Activated CD8-positive, alpha-beta memory T cell treated with anti-CD3 and anti-CD28 coated beads, Interleukin-2, amount 50 U/mL, for 24 hours (primary cell): ENCODE measurements around the gene INO80.
"Not testable (repeated sequence)": the region's sequence is repeated elsewhere in the genome, so short reads cannot be mapped to it uniquely, and the experiment has no call there.

Source experiments
- DNase-seq: peaks from one replicate; pipeline ENCODE4 v3.0.0-alpha.2; 2020; ENCODE audit errors: extremely low read depth

INO80 gene

DNA sequence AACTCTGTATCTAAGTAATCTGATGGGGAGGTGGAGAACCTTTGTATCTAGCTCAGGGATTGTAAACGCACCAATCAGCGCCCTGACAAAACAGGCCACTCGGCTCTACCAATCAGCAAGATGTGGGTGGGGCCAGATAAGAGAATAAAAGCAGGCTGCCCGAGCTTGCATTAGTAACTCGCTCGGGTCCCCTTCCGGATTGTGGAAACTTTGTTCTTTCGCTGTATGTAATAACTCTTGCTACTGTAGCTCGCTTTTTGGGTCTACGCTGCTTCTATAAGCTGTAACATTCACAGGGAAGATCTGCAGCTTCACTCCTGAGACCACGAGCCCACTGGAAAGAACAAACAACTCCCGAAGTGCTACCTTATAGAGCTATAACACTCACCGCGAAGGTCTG, 153.8 kb downstream of the INO80 start:
- DNase-seq: not testable (repeated sequence)

DNA sequence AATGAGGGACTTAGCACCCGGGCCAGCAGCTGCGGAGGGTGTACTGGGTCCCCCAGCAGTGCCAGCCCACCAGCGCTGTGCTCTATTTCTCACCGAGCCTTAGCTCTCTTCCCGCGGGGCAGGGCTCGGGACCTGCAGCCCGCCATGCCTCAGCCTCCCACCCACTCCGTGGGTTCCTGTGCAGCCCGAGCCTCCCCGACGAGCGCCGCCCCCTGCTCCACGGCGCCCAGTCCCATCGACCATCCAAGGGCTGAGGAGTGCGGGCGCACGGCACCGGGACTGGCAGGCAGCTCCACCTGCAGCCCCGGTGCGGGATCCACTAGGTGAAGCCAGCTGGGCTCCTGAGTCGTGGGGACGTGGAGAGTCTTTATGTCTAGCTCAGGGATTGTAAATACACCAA, 154.3 kb downstream of the INO80 start:
- DNase-seq: not testable (repeated sequence)

DNA sequence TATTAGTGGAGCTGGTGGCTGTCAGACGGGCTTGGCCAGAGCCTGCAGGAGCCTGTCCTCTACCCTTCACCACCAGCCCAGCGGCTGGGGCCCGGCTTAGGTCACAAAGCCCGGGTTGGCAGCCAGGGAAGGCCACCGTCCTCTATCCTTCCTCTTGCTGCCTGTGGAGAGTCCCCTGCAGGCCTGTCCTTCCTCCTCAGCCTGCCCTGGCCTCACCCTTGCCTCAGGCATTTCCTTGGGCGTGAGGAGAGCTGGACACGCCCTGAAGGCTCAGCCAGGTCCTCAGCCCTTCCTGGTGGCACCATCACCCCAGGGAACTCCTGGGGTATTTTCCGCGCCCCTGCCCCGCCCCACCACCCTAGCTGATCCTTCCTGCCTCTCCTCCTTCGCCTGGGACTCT, 155.2 kb downstream of the INO80 start:
- DNase-seq: no peak

DNA sequence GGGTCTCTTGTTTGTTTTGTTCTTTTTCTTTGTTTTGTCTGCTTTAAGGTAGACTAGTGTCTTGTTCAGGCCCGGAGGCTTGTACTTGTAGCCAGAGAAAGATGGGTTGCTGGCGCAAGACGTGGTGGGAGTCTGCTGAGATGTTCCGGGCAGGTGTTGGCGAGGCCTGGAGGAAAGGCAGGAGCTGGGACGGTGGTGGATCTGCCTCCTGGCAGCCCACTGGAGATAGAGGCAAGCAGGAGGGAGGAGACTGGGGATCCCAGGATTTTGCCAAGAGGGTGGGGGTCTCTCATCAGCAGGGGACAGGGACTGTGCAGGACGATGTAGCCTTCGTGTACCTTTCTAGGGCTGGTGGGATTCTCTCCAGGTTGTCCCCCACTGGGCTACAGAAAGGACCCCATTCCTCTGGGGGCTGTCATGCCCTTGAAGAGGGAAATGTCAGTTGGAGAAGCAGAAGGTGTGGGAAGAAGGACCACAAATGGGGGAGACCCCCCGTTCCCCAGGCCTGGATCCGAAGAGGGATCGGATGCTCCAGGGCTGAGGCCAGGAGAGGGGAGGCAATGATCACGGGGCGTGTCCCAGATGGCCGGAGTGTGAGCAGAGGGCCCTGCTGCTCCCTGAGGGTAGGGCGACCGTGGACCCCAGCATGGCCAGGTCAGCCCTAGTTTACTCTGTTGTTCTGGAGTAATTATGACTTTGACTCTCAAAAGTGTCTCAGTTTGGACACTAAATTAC, 155.8 kb downstream of the INO80 start:
- no peak for DNase-seq

DNA sequence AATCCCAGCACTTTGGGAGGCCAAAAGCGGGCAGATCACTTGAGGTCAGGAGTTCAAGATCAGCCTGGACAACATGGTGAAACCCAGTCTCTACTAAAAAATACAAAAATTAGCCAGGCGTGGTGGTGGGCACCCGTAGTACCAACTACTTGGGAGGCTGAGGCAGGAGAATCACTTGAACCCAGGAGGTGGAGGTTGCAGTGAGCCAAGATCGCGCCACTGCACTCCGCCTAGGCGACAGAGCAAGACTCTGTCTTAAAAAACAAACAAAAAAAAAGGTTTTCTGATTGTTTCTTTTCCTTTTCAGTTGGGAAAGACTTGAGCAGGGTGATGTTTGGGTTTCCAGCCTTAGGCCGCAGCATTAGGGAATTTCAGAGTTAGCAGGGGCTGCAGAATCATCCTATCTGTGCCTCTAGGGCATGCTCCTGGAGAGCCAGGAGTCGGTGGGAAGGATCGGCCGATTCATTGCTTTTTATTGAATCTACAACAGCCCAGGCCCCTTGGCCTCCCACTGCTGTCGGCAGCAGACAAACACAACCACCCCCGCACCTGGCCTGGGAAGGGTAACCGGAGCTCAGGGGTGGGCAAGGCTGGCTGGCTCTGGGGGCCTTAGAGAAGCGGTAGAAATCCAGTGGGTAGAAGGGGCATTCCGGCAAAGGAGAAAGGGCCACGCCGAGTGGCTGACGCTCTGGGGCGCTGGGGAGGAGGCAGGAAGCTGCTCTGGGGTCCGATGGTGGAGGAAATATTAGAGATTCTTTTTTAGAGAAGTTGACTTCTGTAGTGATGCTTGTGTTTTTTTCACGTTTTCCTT, 156.5 kb downstream of the INO80 start:
- no peak for DNase-seq

DNA sequence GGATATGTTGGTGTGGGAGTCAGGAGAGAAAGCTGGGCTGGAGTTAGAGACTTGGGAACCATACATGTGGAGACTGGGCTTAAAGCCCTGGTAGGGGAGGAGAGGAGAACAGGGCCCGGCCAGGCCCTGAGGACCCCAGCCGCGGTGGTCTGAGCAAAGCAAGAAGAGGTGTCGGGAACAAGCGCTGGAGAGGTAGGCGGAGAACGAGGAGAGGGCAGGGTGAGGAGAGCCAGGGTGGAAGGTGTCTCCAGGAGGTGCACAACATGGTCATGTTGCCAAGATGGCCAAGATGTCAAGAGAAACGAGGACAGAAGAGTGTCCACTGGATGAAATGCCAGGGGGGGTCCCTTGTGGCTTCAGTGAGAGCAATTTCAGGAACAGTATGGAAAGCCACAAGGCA, 157.4 kb downstream of the INO80 start:
- DNase-seq: no peak

DNA sequence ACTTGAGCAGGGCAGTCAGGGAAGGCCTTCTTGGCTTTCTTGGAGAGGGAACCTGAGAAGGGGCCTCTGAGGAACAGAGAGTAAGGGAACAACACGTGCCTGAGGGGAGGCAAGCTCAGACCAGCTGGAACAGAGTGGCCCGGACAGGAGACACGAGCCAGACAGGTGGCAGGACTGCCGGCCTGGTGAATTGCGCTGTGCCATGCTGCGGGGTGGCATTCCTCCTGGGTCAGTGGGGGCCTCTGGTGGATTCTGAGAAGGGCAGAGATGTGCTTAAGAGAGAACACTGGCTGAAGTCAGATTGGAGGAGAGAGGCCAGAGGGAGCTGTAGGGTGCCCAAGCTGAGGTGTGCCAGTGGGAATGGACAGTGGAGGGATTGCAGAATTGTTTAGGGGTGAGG, 157.9 kb downstream of the INO80 start:
- no peak for DNase-seq

DNA sequence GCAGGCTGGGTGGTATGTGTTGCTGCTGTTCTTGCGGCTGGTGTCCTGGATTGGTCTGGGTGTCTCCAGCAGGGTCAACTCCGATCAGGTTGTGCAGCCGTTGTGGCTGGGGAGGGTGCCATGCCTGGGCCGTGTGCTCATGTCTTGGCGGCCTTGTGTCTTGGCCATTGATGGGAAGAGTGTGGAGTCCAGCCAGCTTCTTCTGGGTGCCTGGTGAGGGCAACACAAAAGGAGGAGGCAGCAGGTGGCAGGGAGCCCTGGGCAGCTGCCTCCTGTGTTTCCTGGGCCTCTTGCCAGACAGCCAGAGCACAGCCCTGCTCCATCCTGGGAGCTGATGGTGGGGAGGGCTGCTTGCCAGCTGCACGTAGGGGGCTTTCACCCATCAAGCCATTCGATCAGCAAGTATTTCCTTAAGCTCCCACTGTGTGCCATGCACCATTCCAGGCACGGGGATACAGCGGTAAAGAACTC, 158.5 kb downstream of the INO80 start:
- no peak for DNase-seq

DNA sequence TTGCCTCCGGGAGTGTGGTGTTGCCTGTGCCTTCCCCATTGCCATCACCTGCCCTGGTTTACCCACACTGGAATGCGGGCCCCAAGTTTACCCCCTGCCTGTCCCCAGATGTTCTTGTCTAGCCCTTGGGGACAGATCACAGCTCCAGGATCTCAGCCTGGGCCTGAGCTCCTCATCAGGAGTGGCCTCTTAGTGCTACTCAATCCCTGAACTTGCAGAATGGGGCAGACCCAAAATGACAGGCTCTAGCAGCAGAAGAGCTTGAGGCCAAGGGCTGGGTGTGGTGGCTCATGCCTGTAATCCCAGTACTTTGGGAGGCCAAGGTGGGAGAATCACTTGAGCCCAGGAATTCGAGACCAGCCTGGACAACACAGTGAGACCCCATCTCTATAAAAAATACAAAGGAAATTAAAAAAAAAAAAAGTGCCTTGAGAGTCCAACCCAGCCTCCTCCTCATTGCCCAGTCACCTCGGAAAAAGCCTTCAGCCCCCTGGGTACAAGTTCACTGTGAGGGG, 159.0 kb downstream of the INO80 start:
- no peak for DNase-seq

DNA sequence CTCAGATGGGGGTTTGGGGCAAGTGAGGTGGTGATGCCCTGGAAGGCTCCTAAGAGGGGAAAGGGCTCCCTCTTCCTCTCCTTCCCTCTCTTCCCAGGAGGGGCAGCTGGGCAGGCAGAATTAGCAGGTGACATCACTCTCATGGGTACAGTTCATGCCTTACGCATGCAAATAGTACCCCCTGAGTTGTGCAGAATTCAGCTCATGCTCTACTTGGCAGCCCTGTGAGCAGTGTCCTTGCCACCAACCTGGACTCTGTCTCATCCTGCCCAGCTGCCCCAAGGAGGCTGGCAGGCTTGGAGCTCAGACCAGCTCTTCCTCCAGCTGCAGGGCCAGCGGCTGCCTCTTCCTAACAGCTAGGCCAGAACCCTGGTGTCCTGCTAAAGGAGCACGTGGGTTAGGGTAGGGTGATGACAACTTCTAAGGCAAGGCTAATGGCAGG, 159.5 kb downstream of the INO80 start:
- no peak for DNase-seq

DNA sequence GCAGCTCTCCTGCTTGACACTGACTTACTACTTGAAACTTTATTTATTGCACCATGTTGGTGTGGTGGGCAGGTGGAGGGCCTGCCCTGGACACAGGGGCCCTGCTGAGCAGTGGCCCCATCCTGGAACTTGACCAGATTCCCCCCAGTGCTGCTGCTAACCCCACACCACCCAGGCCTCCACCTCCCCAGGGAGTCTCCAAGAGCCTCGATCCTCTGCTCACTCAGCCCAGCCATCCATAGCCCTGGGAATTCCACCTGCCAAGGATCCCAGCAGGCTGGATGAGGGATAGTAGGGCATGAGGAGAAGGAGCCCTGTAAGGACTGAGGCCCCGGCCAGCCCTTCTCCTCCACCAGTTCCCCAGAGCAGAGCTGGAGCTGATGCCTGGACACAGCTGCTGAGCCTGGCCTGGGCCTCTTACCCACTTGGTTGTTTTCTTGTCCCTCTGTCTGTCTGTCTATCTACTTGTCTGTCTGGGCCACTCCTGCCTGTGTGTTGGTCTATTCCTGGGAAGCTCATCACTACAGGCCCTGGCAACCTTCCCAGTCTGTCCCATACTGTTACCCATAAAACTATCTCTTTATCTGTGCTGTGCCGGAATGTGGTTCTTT, 160.0 kb downstream of the INO80 start:
- DNase-seq: no peak

DNA sequence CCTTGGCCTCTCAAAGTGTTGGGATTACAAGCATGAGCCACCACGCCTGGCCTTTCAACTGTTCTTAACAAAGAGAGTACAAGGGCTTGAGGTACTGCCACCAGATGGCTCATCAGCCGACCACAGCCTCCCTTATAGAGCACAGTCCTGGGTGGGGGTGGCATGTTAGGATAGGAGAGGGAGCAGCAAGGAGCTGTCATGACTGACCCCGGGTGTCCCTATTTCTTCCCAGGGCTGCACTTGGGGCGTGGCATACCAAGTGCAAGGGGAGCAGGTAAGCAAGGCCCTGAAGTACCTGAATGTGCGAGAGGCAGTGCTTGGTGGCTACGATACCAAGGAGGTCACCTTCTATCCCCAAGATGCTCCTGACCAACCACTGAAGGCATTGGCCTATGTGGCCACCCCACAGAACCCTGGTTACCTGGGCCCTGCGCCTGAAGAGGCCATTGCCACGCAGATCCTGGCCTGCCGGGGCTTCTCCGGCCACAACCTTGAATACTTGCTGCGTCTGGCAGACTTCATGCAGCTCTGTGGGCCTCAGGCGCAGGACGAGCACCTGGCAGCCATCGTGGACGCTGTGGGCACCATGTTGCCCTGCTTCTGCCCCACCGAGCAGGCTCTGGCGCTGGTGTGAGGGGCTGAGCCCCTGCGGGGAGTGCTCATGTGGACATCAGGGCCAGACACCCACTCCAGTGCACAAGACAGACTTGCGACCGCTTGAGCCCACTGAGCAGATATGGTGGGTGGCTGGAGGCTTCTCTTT, 160.8 kb downstream of the INO80 start:
- DNase-seq: no peak

DNA sequence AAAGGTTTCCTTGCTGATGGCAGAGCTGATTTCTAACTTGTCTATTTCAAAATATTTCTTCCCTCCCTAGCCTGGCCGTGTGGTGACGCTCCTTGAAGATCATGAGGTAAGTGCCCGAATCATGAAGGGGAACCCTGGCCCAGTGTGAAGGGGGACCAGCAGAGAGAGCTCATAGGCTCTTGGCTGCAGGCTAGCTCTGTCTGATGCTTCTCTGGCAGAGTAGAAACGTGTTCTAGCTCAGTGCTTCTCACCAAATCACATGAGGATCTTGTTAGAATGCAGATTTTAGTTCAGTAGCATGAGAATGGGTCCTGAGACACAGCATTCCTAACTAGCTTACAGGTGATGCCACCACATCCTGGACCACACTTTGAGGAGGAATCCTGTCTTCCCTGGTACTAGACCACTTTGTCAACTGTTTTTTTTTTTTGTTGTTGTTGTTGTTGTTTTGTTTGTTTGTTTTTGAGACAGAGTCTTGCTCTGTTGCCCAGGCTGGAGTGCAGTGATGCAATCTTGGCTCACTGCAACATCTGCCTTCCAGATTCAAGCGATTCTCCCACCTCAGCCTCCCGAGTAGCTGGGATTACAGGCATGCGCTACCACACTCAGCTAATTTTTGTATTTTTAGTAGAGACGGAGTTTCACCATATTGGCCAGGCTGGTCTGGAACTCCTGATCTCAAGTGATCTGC, 161.8 kb downstream of the INO80 start:
- DNase-seq: not testable (repeated sequence)

DNA sequence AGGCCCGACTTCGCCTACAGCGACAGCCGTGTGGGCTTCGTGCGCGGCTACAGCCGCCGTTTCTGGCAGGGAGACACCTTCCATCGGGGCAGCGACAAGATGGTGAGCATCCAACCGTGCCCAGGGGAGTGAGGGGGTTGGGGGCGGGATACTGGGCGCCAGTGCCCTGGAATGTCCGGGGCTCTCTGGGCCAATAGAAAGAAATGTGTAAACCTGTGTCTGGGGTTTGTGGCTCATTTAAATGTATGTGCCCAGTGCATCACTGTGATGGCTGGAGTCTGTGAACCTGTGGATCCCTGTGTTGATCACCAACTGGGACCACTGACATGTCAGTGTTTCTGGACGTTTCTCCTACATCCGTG, 162.4 kb downstream of the INO80 start:
- no peak for DNase-seq

DNA sequence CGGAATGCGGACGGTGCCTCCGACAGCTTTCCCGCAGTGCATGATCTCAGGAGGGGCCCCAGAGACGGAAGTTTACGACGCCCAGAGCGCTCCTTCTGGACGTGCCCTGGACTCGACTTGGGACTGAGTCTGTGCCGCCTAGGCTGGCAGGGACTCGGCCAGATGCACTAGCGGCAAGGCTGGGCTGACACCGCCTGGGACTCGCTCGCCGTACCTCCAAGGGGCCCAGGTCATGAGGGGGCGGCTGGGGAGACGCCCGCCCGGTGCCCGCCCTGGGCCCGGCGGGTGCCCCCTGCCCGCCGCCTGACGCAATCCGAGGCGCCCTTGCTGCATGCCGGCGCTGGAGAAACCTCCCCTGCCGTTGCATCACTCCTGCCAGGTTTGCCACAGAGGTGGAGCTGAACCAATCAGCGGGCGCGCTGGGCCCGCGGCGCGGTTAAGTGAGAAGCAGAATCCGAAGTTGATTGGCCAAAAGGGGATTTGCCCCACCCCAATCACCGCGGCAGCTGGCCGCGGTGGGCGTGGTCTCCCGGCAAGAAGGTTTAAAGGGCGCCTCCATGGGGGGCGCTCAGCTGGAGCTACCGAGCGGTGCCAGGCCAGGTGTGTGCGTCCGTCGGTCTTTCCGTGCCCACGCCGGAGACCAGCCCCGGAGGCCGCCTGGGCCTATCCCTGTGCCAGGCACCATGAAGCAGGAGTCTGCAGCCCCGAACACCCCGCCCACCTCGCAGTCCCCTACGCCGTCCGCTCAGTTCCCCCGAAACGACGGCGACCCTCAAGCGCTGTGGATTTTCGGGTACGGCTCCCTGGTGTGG, 163.0 kb downstream of the INO80 start, which contains the start of gene CHAC1:
Gene CHAC1, plus strand, starts transcription at position 571 of the 812 bp plus-strand sequence. Its CDS starts 113 bp downstream, at position 684.
- peak; percentile 90 for DNase-seq

DNA sequence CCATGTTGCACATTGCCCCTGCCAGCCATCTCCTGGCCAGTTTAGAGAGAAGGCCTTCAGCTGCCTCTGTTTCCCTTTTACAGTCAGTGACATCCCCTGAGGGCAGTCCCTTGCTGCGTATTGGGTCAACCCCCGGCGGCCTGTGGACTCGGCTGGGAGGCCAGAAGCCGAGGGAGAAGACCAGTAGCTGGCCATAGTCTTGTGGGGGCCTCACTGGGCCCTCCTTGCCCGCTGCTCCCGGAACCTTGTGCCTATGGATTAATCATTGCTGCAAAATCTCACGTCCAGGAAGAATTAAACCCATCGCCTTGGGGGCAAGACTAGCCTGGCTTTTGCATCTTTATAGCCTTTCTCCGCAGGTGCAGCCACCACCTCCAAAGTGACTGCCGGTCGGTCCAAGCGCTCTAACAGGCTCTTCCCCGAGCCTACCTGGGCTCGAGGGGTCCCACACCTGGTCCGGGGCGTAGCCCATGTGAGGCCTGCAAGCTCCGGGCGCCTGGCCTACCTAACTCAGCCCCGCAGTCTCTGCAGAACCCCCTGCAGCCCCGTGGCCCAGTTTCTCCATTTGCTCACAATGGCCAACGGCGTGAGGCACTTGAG, 163.7 kb downstream of the INO80 start:
- no peak for DNase-seq

DNA sequence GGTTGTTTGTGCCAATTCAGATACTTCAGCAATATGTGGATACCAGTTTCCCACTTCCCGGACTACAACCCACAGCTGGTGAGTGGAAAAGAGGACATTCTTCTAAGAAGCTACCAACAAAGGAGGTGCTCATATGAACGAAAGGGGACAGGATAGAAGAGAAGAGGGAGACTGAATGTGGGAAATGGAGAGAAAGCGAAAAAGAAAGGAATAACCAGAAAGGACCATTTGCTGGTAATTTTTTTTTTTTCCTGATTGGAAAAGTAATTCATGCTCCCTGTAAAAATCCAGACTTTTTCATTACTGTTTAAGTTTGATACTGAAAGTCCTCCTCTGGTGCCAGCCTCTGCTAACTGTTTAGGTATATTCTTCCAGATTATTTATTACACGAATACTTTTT, 164.3 kb downstream of the INO80 start:
- DNase-seq: no peak

DNA sequence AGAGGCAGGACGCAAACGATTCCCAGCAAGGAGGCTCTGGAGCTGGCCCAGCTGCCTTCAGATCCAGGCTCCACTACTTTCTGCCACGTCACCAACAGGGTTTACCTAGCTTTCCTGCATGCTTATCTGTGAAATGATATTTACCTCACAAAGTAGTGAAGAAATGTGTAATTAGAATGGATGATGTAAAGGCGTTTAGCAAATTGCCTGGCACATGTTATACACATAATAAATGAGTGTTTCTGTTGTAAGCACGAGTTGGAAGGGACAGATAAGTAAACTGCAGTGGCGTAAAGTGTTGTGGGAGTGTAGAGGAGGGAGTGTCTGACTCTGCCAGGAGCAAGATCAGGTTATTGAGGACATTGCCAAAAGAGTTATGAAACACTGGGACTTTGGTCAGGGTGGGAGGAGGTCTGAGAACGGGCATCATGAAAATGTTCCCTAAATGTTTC, 166.3 kb downstream of the INO80 start:
- no peak for DNase-seq

DNA sequence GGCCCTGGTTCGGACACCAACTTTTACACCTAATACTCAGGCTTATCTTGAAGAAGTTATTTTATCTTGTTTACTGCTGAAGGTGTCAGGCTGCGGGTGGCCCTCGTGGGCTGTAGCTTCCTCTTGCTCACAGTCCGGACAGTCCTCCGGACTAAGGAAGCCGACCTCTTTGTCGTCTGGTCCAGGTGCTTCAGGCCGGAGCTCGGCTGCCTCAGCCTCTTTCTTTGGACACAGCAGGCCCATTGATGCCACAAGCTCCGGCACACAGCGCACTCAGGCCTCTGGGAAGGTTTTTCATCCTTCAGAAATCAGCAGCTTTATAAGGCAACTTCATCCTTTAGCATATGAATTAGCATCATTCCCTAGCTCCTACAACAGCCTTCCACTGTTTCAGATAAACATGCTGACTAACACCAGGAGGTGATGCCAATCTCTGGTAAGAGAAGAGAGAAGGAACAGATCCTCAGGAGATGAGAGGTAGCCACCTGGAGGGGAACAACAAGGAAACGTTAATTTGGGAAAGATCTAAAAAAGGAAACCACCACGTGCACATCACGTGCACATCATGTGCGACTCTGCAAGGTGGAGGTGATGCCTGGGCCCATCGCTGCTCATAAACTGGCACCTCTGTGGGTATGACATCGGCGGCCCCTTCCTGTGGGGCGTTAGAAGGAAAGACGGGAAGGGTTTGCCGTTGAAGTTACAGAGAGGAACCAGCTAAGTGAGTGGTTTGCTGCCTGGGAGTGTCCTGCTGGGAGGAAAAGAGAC, 167.2 kb downstream of the INO80 start:
- DNase-seq: no peak
